Myocyte (in vitro differentiated cells): Measurements from ENCODE around the gene RPS3A. TPM values are rescaled to one million over a fixed set of nuclear protein-coding genes. Genes with fewer than 3 reads are reported as not detected.
A peak's percentile ranks its signal among the peaks of the same experiment; 100 is the strongest.
"Not testable (repeated sequence)": the region's sequence is repeated elsewhere in the genome, so short reads cannot be mapped to it uniquely, and the experiment has no call there.

Source experiments
- DNase-seq: peaks from one replicate; pipeline ENCODE4 v3.0.0-alpha.2; 2012; ENCODE audit warnings: low read depth
- polyA plus RNA-seq: library from polyadenylated mRNA; unstranded; fragments of >200 nt; gene quantifications from one replicate; pipeline ENCODE4 v1.2.1, GENCODE V29; 2012; ENCODE audit warnings: missing spikeins
- total RNA-seq: library from RNA; depleted of rRNA; stranded (reverse); fragments of >200 nt; gene quantifications from 2 replicates; pipeline ENCODE4 v1.2.3, GENCODE V29; 2014

RPS3A gene
- 2,828 and 3,584 TPM in 2 replicates for total RNA-seq
- polyA plus RNA-seq: 1,287 TPM

DNA sequence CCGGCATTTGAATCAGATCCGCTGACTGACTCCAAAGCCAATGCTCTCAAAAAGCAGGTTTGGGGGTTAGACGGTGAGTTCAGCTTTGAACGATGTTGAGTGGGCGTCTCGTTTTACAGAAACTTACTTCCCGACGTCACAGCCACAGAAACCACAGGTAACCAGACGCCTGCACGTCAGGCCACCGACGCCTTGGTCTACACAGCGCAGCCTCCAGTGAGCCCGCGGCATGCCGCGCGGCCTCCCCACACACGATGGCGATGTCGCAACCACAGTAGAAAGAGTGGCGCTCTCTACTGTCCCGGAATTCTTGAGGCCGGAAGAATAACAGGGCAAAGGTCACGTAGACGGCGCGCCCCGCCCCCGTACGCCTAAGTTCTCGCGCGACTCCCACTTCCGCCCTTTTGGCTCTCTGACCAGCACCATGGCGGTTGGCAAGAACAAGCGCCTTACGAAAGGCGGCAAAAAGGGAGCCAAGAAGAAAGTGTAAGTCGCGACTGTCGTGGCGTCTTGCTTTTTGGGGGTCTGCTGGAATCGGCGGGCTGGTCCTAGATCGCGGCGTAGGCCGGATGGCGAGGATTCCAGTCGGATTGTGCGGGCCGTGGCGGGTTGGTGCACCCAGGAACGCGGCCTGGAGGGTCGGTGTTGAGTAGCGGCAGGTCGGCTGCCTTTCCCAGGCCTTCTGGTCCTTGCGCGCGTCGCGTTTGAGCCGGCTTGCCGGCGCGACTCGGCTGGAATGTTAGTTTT is at the start of gene RPS3A:
Gene RPS3A, plus strand, starts transcription at position 400 of the 747 bp plus-strand sequence. Its CDS starts 25 bp downstream, at position 425.
- DNase-seq: peak; percentile 98

DNA sequence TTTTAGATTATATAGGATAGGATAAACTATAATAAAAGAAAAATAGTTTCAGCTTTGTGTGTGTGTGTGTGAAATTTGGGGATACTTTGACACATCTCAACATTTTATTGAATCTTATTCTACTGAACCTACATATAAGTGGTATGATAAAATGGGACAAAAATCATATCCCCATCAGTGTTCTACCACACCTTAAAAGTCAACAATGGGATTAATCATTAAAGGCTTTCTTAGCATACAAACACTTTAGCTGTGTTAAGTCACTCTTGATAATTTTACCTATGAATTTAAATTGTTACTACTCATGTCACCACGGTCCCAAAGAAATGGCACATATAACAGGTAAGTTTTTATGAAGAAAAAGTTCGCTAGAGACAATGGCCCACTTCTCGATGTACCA is 46.6 kb upstream of the RPS3A start:
- DNase-seq: no peak

DNA sequence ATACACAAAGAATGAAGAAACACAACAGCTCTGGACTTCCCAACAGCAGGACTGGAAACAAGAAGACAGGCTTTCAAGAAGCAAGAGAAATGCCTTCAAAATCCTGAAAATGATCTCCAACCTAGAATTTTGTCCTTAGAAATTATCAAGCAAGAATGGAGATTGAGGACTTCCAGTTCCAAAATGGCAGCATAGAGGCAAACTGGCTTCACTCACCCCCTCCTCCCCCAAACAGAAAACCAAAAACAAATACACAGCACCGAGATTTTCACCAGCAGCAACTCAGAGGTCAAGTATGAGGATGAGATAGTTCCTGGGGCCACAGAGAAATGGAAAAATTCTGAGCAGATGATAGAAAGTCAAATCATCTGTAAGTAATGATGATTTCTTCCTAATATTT is 43.9 kb upstream of the RPS3A start:
- DNase-seq: no peak

DNA sequence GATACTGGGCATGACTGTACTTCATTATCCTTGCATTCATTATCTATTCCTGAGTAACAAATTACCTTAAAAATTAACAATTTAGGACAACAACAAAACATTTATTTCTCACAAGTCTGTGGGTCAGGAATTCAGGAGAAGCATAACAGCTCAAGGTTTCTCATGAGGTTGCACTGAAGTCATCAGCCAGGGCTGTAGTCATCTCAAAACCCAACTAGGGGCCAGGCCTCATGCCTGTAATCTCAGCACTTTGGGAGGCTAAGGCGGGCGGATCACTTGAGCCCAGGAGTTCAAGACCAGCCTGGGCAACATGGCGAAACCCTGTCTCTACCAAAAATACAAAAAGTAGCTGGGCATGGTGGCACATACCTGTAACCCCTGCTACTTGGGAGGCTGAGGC is 36.3 kb upstream of the RPS3A start:
- not testable (repeated sequence) for DNase-seq

DNA sequence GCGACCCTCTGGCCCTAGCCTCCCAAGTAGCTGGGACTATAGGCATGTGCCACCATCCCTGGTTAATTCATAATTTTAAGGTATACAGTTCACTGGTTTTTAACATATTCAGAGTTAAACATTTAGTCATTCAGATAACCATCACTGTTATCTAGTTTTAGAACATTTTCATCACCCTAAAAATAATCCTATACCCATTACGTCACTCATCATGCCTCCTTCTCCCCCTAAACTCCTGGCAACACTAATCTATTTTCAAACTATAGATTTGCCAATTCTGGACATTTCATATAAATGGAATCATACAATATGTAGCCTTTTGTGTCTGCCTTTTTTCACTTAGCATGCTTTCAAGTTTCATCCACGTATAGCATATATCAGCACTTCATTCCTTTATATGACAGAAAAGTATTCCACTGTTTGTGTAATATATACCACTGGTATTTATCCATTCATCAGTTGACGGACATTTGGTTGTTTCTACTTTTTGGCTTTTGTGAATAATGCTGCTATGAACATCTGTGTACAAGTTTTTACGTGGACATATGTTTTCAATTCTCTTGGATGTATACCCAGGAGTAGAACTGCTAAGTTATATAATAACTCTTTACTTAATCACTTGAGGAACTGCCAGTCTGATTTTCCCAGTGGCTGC is 32.0 kb upstream of the RPS3A start:
- no peak for DNase-seq

DNA sequence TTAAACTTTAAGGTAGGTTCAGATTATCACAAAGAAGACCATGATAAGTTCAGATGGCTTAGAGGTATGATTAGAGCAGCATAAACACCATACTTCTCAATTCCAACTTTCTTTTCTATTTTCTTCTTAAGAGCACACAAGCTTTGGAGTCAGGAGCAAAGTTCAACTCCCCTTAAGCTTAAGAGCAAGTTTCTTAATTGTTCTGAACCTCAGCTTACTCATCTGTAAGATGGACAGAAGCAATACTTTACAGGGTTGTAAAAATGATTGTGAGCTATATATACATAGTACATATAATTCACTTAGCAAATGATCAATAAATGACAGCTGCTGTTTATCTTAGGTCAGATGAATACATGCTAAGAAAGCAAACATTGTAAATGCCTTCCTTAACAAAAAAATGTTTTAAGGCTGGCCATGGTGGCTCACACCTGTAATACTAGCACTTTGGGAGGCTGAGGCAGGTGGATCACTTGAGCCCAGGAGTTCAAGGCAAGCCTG is 25.0 kb upstream of the RPS3A start:
- DNase-seq: no peak

DNA sequence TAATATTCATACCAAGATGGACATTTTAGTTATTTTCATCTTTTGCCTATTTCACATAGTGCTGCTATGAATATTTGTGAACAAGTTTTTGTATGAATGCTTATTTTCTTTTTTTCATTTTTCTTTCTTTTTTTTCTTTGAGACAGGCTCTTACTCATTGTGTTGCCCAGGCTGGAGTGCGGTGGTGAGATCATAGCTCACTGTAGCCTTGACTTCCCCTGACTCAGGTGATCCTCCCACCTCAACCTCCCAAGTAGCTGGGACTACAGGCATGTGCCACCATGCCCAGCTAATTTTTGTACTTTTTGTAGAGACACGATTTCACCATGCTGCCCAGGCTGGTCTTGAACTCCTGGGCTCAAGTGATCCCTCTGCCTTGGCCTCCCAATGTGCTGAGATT is 21.4 kb upstream of the RPS3A start:
- not testable (repeated sequence) for DNase-seq

DNA sequence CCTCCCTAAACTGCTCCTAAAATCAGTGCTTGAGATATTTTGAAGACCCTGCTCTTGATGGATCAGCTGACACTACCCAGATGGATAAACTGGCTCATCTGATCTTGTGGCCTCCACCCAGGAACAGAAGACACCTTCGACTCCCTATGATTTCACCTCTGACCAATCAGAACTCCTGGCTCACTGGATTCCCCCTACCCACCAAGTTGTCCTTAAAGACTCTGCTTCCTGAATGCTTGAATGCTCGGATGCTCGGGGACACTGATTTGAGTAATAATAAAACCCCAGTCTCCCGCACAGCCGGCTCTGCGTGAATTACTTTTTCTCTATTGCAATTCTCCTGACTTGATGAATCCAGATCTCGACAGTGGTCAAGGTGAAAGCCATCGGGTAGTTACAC is 12.0 kb upstream of the RPS3A start:
- DNase-seq: no peak

DNA sequence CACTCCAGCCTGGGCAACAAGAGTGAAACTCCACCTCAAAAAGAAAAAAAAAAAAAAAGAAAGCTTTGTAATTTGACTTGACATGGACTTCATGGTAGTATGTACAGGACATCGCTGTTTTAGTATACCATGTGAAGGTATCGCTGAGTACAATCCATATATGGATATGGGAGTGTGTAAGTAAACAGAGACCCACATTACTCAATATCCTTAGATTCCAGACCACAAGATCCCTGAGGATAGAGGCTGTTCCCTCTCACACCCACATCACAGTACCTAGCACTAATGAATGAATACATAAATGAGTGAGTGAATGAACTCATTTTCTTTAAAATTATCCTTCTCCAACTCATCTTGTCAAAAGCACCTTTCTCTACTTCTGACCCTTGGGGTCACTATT is 8.4 kb upstream of the RPS3A start:
- DNase-seq: no peak

DNA sequence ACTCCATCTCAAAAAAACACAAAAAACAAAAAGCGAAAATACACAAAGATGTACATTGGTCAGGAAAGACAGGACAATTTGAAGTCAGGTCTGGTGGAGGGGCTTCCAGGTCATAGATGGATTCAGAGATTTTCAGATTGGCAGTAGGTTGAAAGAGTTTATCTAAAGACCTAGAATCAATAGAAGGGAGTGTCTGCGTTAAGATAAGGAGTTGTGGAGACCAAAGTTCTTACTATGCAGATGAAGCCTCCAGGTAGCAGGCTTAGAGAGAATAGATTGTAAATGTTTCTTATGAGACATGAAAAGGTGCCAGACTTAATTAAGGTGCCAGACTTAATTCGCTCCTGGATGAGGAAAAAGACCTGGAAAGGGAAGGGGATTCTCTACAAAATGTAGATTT is 6.9 kb upstream of the RPS3A start:
- no peak for DNase-seq

DNA sequence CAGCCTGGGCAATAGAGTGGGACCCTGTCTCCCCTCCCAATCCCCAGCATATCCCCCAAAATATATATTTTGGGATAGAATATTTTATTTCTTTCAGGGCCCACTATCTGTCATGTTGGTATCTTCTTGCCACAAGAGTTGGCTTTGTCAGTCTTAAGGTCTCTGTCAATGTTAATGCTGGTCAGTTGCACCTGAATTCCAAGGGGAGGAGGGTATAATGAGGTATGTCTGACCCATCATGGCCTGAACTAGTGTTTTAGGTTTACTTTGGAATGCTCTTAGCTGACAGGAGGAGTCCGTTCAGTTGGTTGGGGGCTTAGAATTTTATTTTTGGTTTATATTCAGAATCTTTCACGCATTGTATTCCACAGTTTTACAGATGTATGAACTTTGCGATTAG is 6.2 kb upstream of the RPS3A start:
- no peak for DNase-seq

DNA sequence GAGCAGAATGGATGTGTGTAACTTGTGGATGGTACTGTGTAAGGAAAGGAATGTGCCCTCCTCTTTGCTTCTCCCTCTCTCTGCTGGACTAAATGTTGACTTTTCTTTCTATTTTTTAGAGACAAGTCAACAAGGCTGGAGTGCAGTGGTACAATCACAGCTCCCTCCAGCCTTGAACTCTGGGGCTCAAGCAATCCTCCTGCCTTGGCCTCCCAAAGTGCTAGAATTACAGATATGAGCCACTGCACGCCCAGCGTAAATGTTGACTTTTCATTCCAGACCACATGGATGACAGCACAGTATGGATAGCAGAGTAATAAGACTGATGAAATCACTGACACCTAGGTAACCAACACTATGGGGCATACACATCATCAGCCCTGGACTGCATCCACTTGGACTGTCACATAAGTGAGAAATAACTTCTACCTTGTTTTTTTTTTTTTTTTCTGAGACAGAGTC is 5.1 kb upstream of the RPS3A start:
- no peak for DNase-seq

DNA sequence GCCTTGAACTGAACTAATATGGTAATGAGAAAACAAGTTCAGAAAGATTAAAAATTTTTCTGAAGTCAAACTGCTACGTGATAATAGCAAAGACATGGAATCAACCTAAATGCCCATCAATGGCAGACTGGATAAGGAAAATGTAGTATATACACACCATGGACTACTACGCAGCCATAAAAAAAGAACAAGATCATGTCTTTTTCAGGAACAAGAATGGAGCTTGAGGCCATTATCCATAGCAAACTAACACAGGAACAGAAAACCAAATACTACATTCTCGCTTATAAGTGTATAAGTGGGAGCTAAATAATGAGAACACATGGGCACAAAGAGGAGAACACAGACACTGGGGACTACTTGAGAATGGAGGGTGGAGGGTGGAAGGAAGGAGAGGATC is 4.3 kb upstream of the RPS3A start:
- DNase-seq: no peak

DNA sequence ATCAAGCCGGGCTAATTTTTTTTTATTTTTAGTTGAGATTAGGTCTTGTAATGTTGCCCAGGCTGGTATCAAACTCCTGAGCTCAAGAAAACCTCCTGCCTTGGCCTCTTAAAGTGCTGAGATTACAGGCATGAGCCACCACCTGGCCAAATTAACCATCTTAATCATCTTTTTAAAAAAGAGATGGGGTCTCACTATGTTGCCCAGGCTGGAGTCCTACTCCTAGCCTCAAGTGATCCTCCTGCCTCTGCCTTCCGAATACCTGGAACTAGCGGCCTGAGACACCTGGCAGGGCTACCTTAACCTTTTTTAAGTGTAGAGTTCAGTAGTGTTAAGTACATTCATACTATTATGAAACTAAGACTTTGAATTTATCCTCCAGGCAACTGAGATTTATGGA is 1.7 kb upstream of the RPS3A start:
- no peak for DNase-seq

DNA sequence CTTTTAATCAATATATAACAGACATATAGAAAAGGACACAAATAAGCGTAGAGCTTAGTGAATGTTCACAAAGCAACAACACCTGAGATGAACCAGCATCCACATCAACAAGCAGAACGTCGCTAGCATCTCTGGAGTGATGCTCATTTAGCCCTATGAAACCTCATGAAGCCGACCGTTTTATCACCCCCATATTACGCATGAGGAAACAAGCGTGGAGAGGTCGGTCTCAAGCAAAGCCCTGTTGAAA is 524 bp upstream of the RPS3A start:
- DNase-seq: no peak

DNA sequence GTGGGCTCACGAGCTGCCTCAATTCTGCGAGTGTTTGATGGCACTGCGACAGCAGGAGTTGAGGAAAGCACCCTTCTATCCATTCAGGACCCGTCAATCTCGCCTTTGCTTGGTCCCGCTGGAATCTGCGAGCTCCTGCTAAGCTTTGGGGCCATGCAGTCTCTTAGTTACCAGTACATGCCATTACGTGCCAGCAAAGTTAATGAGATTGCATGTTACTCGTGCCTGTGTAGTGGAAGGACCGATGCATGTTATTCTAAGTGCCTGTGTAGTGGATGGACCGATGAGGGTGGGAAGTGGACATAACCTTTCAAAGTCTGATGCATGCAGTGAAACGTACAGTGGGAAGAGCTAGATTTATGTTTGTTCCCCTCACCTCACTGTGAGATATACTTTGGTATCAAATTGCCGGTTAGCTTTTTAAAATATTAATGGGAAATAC is 569 bp downstream of the RPS3A start:
- DNase-seq: no peak

DNA sequence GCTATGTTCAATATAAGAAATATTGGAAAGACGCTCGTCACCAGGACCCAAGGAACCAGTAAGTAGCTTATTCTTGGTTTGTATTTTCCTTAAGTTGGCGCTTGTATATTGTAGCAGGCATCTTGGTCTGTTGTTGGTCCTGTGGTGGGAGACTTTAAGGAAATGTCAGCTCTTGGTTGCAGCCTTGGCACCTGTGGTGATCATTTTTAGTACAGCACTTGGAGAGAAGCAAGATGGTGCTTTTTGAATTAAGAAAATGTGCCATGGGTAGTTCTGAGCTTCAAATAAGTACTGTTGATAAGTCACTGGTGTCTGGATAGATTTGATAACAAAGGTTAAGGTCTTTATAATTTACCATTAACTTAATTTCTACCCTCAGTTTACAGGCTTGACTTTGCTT is 1.1 kb downstream of the RPS3A start:
- DNase-seq: peak; percentile 13

DNA sequence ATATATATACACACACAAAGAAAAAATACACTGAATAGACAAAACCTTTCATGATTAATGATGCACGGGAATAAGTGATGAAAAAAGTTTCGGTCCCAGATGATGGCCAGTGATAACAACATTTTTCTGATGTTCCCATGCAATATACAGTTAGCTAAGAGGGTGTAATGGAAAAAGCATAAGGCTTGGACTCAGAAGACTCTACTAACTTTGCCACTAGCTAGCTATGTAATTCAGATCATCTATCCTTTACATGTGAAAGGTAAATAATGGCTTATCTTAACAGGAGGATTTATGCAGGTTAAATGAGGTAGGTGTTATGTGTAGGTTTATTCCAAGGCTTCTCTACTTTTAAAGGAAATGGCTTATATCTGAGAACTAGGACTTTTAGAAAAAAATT is 4.3 kb downstream of the RPS3A start:
- DNase-seq: no peak

DNA sequence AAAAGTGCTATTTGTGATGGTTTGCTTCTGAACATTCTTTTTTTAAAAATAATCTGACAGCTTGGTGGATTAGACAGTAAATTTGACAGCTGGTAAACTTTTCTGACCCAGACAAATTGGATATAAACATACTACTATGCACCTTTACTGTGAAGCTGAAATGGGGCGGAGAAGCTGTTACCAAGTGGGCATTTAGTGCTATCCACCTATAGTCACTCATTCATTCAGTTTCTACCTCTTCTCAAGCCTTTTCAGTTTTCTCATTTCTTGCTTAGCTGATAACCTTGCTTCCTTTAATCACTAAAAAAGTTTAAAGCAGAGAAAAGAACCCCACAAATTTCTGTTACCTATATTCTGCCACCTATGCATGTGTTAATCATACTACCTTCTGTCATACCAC is 5.2 kb downstream of the RPS3A start:
- no peak for DNase-seq

DNA sequence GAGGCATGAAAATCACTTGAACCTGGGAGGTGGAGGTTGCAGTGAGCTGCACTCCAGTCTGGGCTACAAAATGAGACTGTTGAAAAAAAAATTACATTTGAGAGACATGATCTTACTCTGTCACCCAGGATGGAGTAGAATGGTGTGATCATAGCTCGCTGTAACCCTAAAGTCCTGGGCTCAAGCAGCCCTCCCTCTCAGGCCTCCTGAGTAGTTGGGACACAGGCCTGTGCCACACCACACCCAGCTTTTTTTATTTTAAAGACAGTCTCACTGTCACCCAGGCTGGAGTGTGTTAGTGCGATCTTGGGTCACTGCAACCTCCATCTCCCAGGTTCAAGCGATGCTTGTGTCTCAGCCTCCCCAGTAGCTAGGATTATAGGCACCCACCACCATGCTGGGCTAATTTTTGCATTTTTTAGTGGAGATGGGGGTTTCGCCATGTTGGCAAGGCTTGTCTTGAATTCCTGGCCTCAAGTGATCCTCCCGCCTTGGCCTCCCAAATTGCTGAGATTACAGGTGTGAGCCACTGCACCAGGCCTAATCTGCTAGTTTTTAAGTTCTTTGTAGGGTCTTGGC is 6.1 kb downstream of the RPS3A start:
- no peak for DNase-seq

DNA sequence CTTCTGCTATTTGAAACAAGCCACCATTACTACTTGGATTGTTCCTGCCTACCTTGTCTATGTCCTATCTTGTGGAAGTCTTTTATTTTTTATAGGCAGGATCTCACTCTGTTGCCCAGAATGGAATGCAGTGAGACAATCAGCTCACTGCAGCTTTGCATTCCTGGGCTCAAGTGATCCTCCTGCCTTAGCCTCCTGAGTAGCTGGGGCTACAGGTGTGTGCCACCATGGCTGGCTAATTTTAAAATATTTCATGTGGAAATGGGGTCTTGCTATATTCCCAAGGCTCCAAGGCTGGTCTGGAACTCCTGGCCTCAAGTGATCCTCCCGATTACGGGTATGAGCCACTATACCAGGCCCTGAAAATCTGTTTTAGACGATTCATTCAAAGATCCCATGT is 7.6 kb downstream of the RPS3A start:
- DNase-seq: no peak

DNA sequence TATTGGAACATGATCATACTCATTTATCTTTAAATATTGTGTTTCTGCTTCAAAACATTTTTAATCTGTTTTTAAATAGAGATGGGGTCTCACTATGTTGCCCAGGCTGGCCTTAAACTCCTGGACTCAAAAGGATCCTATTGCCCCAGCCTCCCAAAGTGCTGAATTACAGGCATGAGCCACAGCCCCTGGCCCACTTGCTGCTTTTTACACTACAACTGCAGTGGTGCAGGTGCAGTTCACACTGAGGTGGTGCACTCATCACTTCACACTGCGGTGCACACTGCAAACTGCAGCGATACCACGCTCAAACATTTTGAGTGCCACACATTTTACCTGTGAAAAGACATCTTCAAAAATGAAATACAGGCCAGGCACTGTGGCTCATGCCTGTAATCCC is 10.8 kb downstream of the RPS3A start:
- DNase-seq: no peak

DNA sequence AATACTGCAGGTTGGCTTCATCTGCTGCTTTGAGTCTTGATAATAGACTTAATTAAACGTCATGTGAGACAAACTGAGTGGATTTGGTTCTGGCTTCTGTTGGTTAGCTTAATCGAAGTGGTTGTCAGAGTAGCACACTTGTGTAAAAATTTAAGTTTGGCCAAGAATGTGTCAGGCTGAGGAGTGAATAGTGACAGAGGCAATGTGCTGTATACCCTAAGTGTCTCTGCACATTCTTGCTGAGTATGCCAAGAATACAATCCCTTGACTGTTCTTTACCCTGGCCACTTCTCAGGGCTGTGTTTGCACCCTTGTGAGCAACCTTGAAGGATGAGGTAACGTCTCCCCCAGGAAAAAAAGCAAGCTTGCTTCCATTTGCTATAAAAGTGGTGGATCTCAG is 14.9 kb downstream of the RPS3A start:
- no peak for DNase-seq
